OCI-LY1 (cell line): ENCODE measurements around the gene MAP7.

Experiments
- H2AFZ ChIP-seq: fragments of 200-600 bp; sonication (generic), shearing (Covaris generic); 2 replicates; pipeline ENCODE4 v1.6.0; 2014; ENCODE audit warnings: antibody characterized with exemption, mild to moderate bottlenecking, low read length
- H3F3A ChIP-seq: fragments of 200-600 bp; sonication (generic), shearing (Covaris generic); 2 replicates; pipeline ENCODE4 v1.6.0; 2014; ENCODE audit warnings: mild to moderate bottlenecking, antibody characterized with exemption, low read length, moderate library complexity; ENCODE audit not compliant: insufficient read depth
- H3K27ac ChIP-seq: fragments of 200-600 bp; sonication (generic); 2 replicates; pipeline ENCODE4 v1.5.1; 2014; ENCODE audit warnings: low read length, mixed run types, mild to moderate bottlenecking, low read depth; ENCODE audit not compliant: poor library complexity, severe bottlenecking
- H3K27me3 ChIP-seq: fragments of 200-600 bp; sonication (generic); 2 replicates; pipeline ENCODE4 v1.6.0; 2014; ENCODE audit warnings: antibody characterized with exemption, mild to moderate bottlenecking, low read length, moderate library complexity; ENCODE audit not compliant: insufficient read depth
- H3K36me3 ChIP-seq: fragments of 200-600 bp; sonication (generic); 2 replicates; pipeline ENCODE4 v1.6.1; 2014; ENCODE audit warnings: mild to moderate bottlenecking, antibody characterized with exemption, low read length, moderate library complexity, mixed read lengths; ENCODE audit not compliant: insufficient read depth
- H3K4me1 ChIP-seq: fragments of 200-600 bp; sonication (generic); 2 replicates; pipeline ENCODE4 v1.5.1; 2014; ENCODE audit warnings: mild to moderate bottlenecking, low read length, moderate library complexity; ENCODE audit not compliant: insufficient read depth, severe bottlenecking
- H3K4me2 ChIP-seq: fragments of 200-600 bp; sonication (generic), shearing (Covaris generic); 2 replicates; pipeline ENCODE4 v1.6.1; 2014; ENCODE audit warnings: low read length
- H3K4me3 ChIP-seq: fragments of 200-600 bp; sonication (generic); 2 replicates; pipeline ENCODE4 v1.5.1; 2014; ENCODE audit warnings: low read length, low read depth, mild to moderate bottlenecking, mixed read lengths; ENCODE audit not compliant: poor library complexity, severe bottlenecking
- H3K79me2 ChIP-seq: fragments of 200-600 bp; shearing (Covaris generic); 2 replicates; pipeline ENCODE4 v1.6.1; 2016; ENCODE audit warnings: mixed run types, low read length, mixed read lengths; ENCODE audit not compliant: insufficient read depth
- H3K9ac ChIP-seq: fragments of 200-600 bp; sonication (generic), shearing (Covaris generic); 2 replicates; pipeline ENCODE4 v1.6.1; 2014; ENCODE audit warnings: mild to moderate bottlenecking, low read length, mixed read lengths
- H3K9me2 ChIP-seq: fragments of 200-600 bp; sonication (generic), shearing (Covaris generic); 2 replicates; pipeline ENCODE4 v1.6.1; 2014; ENCODE audit warnings: low read depth, mild to moderate bottlenecking, low read length, mixed read lengths
- H3K9me3 ChIP-seq: fragments of 200-600 bp; shearing (Covaris generic); 2 replicates; pipeline ENCODE4 v1.6.1; 2014; ENCODE audit warnings: low read length, mixed read lengths
- H4K20me1 ChIP-seq: fragments of 200-600 bp; sonication (generic), shearing (Covaris generic); 2 replicates; pipeline ENCODE4 v1.6.0; 2016; ENCODE audit warnings: mild to moderate bottlenecking, low read length; ENCODE audit not compliant: insufficient read depth
- CTCF ChIP-seq: fragments of 200-600 bp; sonication (generic), shearing (Covaris generic); IDR thresholded peaks from 2 replicates; pipeline ENCODE4 v1.5.1; 2017; ENCODE audit warnings: mild to moderate bottlenecking, antibody characterized with exemption, low read length, moderate library complexity, mixed read lengths
- EZH2 ChIP-seq: fragments of 200-600 bp; sonication (generic), shearing (Covaris generic); IDR thresholded peaks from 2 replicates; pipeline ENCODE4 v1.8.0; 2017; ENCODE audit warnings: borderline replicate concordance, mixed run types, mild to moderate bottlenecking, antibody characterized with exemption, low read length, moderate library complexity, mixed read lengths

MAP7 gene

GRCh38 chr6:136341367-136341766, 208.9 kb downstream of the MAP7 start:
- no peak overlapping the region for H3K27ac ChIP-seq
- no peaks in the 10 kb centered on the region for H3K4me1 ChIP-seq
- no peak overlapping the region for H2AFZ ChIP-seq
- no peaks in the 10 kb centered on the region for H3F3A ChIP-seq
- no peak overlapping the region for H3K4me3 ChIP-seq
- no peaks in the 10 kb centered on the region for H4K20me1 ChIP-seq
- H3K4me2 ChIP-seq = no peak overlapping the region
- no peak overlapping the region for H3K9ac ChIP-seq
- TF ChIP-seq EZH2 (no peak), CTCF (no peak)
- no peaks in the 10 kb centered on the region for H3K27me3 ChIP-seq
- H3K9me3 ChIP-seq = no peaks in the 10 kb centered on the region
- no peaks in the 10 kb centered on the region for H3K79me2 ChIP-seq
- H3K36me3 ChIP-seq = no peaks in the 10 kb centered on the region
- no peaks in the 10 kb centered on the region for H3K9me2 ChIP-seq

GRCh38 chr6:136338486-136338885, 211.7 kb downstream of the MAP7 start:
- no peak overlapping the region for H3K9ac ChIP-seq
- no peak overlapping the region for H3K4me2 ChIP-seq
- H3K9me2 ChIP-seq = no peaks in the 10 kb centered on the region
- no peaks in the 10 kb centered on the region for H3K4me1 ChIP-seq
- no peaks in the 10 kb centered on the region for H3K79me2 ChIP-seq
- H3K27me3 ChIP-seq = no peaks in the 10 kb centered on the region
- H3K27ac ChIP-seq = no peak overlapping the region
- no peak overlapping the region for H3K4me3 ChIP-seq
- no peak overlapping the region for H2AFZ ChIP-seq
- H3K9me3 ChIP-seq = no peaks in the 10 kb centered on the region
- H4K20me1 ChIP-seq = no peaks in the 10 kb centered on the region
- TF ChIP-seq CTCF (no peak), EZH2 (no peak)
- H3F3A ChIP-seq = no peaks in the 10 kb centered on the region
- H3K36me3 ChIP-seq = no peaks in the 10 kb centered on the region

- Histone ChIP-seq H3K27me3 (no peaks in the 10 kb centered on the region), H3K4me2 (no peak overlapping the region), H3K27ac (no peak overlapping the region), H3K79me2 (no peaks in the 10 kb centered on the region), H3K4me3 (no peak overlapping the region), H2AFZ (no peak overlapping the region), H3K36me3 (no peaks in the 10 kb centered on the region), H3K4me1 (no peaks in the 10 kb centered on the region), H3K9me2 (no peaks in the 10 kb centered on the region), H3K9ac (no peak overlapping the region), H3F3A (no peaks in the 10 kb centered on the region), H4K20me1 (no peaks in the 10 kb centered on the region), H3K9me3 (no peaks in the 10 kb centered on the region)
- TF ChIP-seq CTCF (no peak), EZH2 (no peak)
These were observed 212.6 kb downstream of the MAP7 start for GRCh38 chr6:136337606-136338005.
